Smooth muscle cell (in vitro differentiated cells): ENCODE measurements around the gene RANBP17. TPM values are rescaled to one million over a fixed set of nuclear protein-coding genes. Genes with fewer than 3 reads are reported as not detected.

Experiments used
- DNase-seq: peaks from one replicate; lab custom pipeline; 2025; ENCODE audit not compliant: unreplicated experiment; lab: John Stamatoyannopoulos, UW
- H2AFZ ChIP-seq: fragments of 200-600 bp; sonication (generic); 2 replicates; pipeline ENCODE4 v1.6.0; 2016; ENCODE audit warnings: antibody characterized with exemption, low read depth, mild to moderate bottlenecking
- H3F3A ChIP-seq: fragments of 200-600 bp; sonication (generic); 2 replicates; pipeline ENCODE4 v1.6.0; 2017; ENCODE audit warnings: antibody characterized with exemption, low read depth
- H3K27ac ChIP-seq: fragments of 200-600 bp; sonication (generic); 2 replicates; pipeline ENCODE4 v1.5.1; 2016; ENCODE audit warnings: low read depth, mild to moderate bottlenecking
- H3K27me3 ChIP-seq: fragments of 200-600 bp; sonication (generic); 2 replicates; pipeline ENCODE4 v1.6.1; 2016; ENCODE audit warnings: low read depth, mild to moderate bottlenecking
- H3K36me3 ChIP-seq: fragments of 200-600 bp; sonication (generic); 2 replicates; pipeline ENCODE4 v1.5.1; 2016; ENCODE audit warnings: low read depth
- H3K4me1 ChIP-seq: fragments of 200-600 bp; sonication (generic); 2 replicates; pipeline ENCODE4 v1.5.1; 2016; ENCODE audit warnings: low read depth
- H3K4me2 ChIP-seq: fragments of 200-600 bp; sonication (generic); 2 replicates; pipeline ENCODE4 v1.6.0; 2016; ENCODE audit warnings: mild to moderate bottlenecking
- H3K4me3 ChIP-seq: fragments of 200-600 bp; sonication (generic); 2 replicates; pipeline ENCODE4 v1.5.1; 2016; ENCODE audit warnings: mild to moderate bottlenecking
- H3K79me2 ChIP-seq: fragments of 200-600 bp; sonication (generic); 2 replicates; pipeline ENCODE4 v1.6.0; 2016; ENCODE audit warnings: low read depth, mild to moderate bottlenecking
- H3K9ac ChIP-seq: fragments of 200-600 bp; sonication (generic); 2 replicates; pipeline ENCODE4 v1.6.0; 2016; ENCODE audit warnings: low read depth
- H3K9me3 ChIP-seq: fragments of 200-600 bp; sonication (generic); replicated peaks from 2 replicates; pipeline ENCODE4 v1.5.1; 2016; ENCODE audit warnings: low read depth
- H4K20me1 ChIP-seq: fragments of 200-600 bp; sonication (generic); 2 replicates; pipeline ENCODE4 v1.6.0; 2016; ENCODE audit warnings: low read depth
- CTCF ChIP-seq: fragments of 200-600 bp; sonication (generic); IDR thresholded peaks from 2 replicates; pipeline ENCODE4 v1.5.1; 2017; ENCODE audit warnings: borderline replicate concordance, mild to moderate bottlenecking, antibody characterized with exemption; ENCODE audit not compliant: insufficient read depth, poor library complexity, severe bottlenecking
- WGBS: methylation state at CpG from one replicate; pipeline ENCODE4 v1.1.7; 2016; ENCODE audit warnings: low lambda C conversion rate; 5-methylcytosine and 5-hydroxymethylcytosine counted together
- polyA plus RNA-seq: library from polyadenylated mRNA; unstranded; fragments of >200 nt; fragmentation: Nextera tagmentation; extraction: Ambion mirVana; gene quantifications from 2 replicates; pipeline ENCODE4 v1.2.1, GENCODE V29; 2016
- small RNA-seq: library from RNA; depleted of rRNA; stranded (forward); fragments of <200 nt; gene quantifications from one replicate; pipeline ENCODE3, GENCODE V24; 2014
- total RNA-seq: library from RNA; depleted of rRNA; stranded (reverse); fragments of >200 nt; gene quantifications from 2 replicates; pipeline ENCODE4 v1.2.3, GENCODE V29; 2014

The RANBP17 gene
- total and polyA plus RNA-seq, 2 experiments from 2014 or later = 13.0 to 42.6 TPM

GRCh38 chr5:171342362-171343111 lies 480.7 kb downstream of the RANBP17 start:
- no peak overlapping the region for H2AFZ ChIP-seq
- no peak overlapping the region for H3K4me2 ChIP-seq
- peaks cover 4% of the 10 kb centered on the region for H3K27me3 ChIP-seq
- no peaks in the 10 kb centered on the region for H4K20me1 ChIP-seq
- no peaks in the 10 kb centered on the region for H3K4me1 ChIP-seq
- H3K36me3 ChIP-seq = no peaks in the 10 kb centered on the region
- H3K4me3 ChIP-seq = no peak overlapping the region
- no peak overlapping the region for H3K9ac ChIP-seq
- H3K79me2 ChIP-seq = no peaks in the 10 kb centered on the region
- no peaks in the 10 kb centered on the region for H3F3A ChIP-seq
- no peak overlapping the region for H3K27ac ChIP-seq
- no peak for DNase-seq
- 57% methylated on average over 17 of the region's 17 CpGs for WGBS
- no peaks in the 10 kb centered on the region for H3K9me3 ChIP-seq
- peak; percentile 70 for TF ChIP-seq CTCF

GRCh38 chr5:171344936-171345608 lies 483.3 kb downstream of the RANBP17 start:
- H3K9ac ChIP-seq = no peak overlapping the region
- H3K79me2 ChIP-seq = no peaks in the 10 kb centered on the region
- H4K20me1 ChIP-seq = no peaks in the 10 kb centered on the region
- H3K27ac ChIP-seq = no peak overlapping the region
- no peak overlapping the region for H3K4me3 ChIP-seq
- no peaks in the 10 kb centered on the region for H3K9me3 ChIP-seq
- DNase-seq = no peak
- H3K4me2 ChIP-seq = no peak overlapping the region
- TF ChIP-seq CTCF = no peak
- no peaks in the 10 kb centered on the region for H3F3A ChIP-seq
- no peaks in the 10 kb centered on the region for H3K36me3 ChIP-seq
- 93% methylated on average over 19 of the region's 19 CpGs for WGBS
- H3K27me3 ChIP-seq = no peaks in the 10 kb centered on the region
- no peaks in the 10 kb centered on the region for H3K4me1 ChIP-seq
- no peak overlapping the region for H2AFZ ChIP-seq

Small RNAs within 50 kb of the gene (small RNA-seq; reads per million reads assigned to genes)
- gene AC091980.1 = not detected

Other genes with a start within 250 kb of the RANBP17 start
- gene GABRP, start 78.3 kb upstream of the RANBP17 start, total RNA-seq = 28.7 and 52.8 TPM in 2 replicates
- 4.1 and 56.0 TPM in 2 replicates for gene GABRP, start 78.3 kb upstream of the RANBP17 start, polyA plus RNA-seq